Measurements from ENCODE around the gene RICTOR. TPM values are rescaled to one million over a fixed set of nuclear protein-coding genes. Genes with fewer than 3 reads are reported as not detected.

Gene RICTOR
- total and polyA plus RNA-seq, 9 of the 15 experiments (the other 6 are each of a cell fraction or from before 2014, with no cell fraction given): 13.9 to 46.6 (median 22.6) TPM

DNA sequence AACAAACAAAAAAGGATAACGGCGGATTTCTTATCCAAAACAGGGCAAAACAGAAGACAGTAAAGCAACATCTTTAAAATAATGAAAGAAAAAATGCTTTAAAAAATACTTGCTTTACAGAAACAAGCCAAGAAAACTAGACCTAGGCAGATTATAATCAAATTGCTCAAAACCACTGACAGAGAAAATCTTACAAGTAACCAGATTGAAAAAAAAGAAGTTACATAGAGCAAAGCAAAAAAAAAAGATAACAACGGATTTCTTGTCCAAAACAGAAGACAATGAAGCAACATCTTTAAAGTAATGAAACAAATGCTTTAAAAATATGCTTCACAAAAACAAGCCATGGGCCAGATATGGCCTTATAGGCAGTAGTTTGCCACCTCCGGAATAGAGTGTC, 51.1 kb downstream of the RICTOR start (continued):
- TF ChIP-seq, protein P1, sequence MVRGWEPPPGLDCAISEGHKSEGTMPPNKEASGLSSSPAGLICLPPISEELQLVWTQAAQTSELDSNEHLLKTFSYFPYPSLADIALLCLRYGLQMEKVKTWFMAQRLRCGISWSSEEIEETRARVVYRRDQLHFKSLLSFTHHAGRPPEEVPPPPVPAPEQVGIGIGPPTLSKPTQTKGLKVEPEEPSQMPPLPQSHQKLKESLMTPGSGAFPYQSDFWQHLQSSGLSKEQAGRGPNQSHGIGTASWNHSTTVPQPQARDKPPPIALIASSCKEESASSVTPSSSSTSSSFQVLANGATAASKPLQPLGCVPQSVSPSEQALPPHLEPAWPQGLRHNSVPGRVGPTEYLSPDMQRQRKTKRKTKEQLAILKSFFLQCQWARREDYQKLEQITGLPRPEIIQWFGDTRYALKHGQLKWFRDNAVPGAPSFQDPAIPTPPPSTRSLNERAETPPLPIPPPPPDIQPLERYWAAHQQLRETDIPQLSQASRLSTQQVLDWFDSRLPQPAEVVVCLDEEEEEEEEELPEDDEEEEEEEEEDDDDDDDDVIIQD (CRISPR knock-in tag; IDR thresholded peaks at IDR 0.05): no peak
- TF ChIP-seq MYBL2 (IDR thresholded peaks at IDR 0.05; ENCODE audit: low read depth): no peak
- TF ChIP-seq MYBL2 (CRISPR knock-in tag; IDR thresholded peaks at IDR 0.05; ENCODE audit: borderline replicate concordance): no peak
- TF ChIP-seq, protein P2, sequence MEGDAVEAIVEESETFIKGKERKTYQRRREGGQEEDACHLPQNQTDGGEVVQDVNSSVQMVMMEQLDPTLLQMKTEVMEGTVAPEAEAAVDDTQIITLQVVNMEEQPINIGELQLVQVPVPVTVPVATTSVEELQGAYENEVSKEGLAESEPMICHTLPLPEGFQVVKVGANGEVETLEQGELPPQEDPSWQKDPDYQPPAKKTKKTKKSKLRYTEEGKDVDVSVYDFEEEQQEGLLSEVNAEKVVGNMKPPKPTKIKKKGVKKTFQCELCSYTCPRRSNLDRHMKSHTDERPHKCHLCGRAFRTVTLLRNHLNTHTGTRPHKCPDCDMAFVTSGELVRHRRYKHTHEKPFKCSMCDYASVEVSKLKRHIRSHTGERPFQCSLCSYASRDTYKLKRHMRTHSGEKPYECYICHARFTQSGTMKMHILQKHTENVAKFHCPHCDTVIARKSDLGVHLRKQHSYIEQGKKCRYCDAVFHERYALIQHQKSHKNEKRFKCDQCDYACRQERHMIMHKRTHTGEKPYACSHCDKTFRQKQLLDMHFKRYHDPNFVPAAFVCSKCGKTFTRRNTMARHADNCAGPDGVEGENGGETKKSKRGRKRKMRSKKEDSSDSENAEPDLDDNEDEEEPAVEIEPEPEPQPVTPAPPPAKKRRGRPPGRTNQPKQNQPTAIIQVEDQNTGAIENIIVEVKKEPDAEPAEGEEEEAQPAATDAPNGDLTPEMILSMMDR (IDR thresholded peaks at IDR 0.05 in 2 of 3, conservative IDR thresholded peaks at IDR 0.05 in 1 of 3; ENCODE audit: insufficient read depth in 2 of 3, low read depth in 1 of 3, low read length in 3 of 3): no peak
- TF ChIP-seq PRPF4 (IDR thresholded peaks at IDR 0.05; ENCODE audit: insufficient read depth, low read depth, low read length, poor library complexity, severe bottlenecking): no peak
- no peak for TF ChIP-seq GTF2F1 (IDR thresholded peaks at IDR 0.05; ENCODE audit: low read depth, low read length)
- TF ChIP-seq CHD1 (IDR thresholded peaks at IDR 0.05; ENCODE audit: low read length): no peak
- TF ChIP-seq ZFP1 (CRISPR knock-in tag; IDR thresholded peaks at IDR 0.05): no peak
- TF ChIP-seq ZNF668 (CRISPR knock-in tag; IDR thresholded peaks at IDR 0.05): no peak
